Hepatocyte (in vitro differentiated cells): ENCODE measurements around the gene MOGAT1. TPM values are rescaled to one million over a fixed set of nuclear protein-coding genes. Genes with fewer than 3 reads are reported as not detected.

Source experiments
- DNase-seq: peaks from one replicate; pipeline ENCODE4 v3.0.0-alpha.2; 2016; ENCODE audit warnings: low spot score
- H2AFZ ChIP-seq: fragments of 200-600 bp; sonication (generic); 2 replicates; pipeline ENCODE4 v1.6.0; 2016; ENCODE audit warnings: antibody characterized with exemption, mild to moderate bottlenecking
- H3K27ac ChIP-seq: fragments of 200-600 bp; sonication (generic); 2 replicates; pipeline ENCODE4 v1.5.1; 2016; ENCODE audit warnings: mild to moderate bottlenecking
- H3K27me3 ChIP-seq: fragments of 200-600 bp; sonication (generic); 2 replicates; pipeline ENCODE4 v1.6.1; 2016
- H3K36me3 ChIP-seq: fragments of 200-600 bp; sonication (generic); replicated peaks from 2 replicates; pipeline ENCODE4 v1.5.1; 2016; ENCODE audit warnings: low read depth; ENCODE audit not compliant: insufficient read depth
- H3K4me1 ChIP-seq: fragments of 200-600 bp; sonication (generic); 2 replicates; pipeline ENCODE4 v1.5.1; 2016; ENCODE audit warnings: mild to moderate bottlenecking, moderate library complexity; ENCODE audit not compliant: insufficient read depth
- H3K4me2 ChIP-seq: fragments of 200-600 bp; sonication (generic); 2 replicates; pipeline ENCODE4 v1.6.0; 2016
- H3K4me3 ChIP-seq: fragments of 200-600 bp; sonication (generic); 2 replicates; pipeline ENCODE4 v1.5.1; 2016; ENCODE audit warnings: mild to moderate bottlenecking
- H3K79me2 ChIP-seq: fragments of 200-600 bp; sonication (generic); 2 replicates; pipeline ENCODE4 v1.6.0; 2017; ENCODE audit warnings: mild to moderate bottlenecking
- H3K9me2 ChIP-seq: fragments of 200-600 bp; sonication (generic); replicated peaks from 2 replicates; pipeline ENCODE4 v1.6.0; 2017; ENCODE audit warnings: mild to moderate bottlenecking; ENCODE audit not compliant: insufficient read depth
- H3K9me3 ChIP-seq: fragments of 200-600 bp; sonication (generic); 2 replicates; pipeline ENCODE4 v1.5.1; 2016; ENCODE audit warnings: low read depth, mild to moderate bottlenecking
- H4K20me1 ChIP-seq: fragments of 200-600 bp; sonication (generic); 2 replicates; pipeline ENCODE4 v1.6.0; 2016; ENCODE audit warnings: mild to moderate bottlenecking; ENCODE audit not compliant: insufficient read depth, poor library complexity, severe bottlenecking
- EZH2 ChIP-seq: fragments of 200-600 bp; sonication (generic); IDR thresholded peaks from 2 replicates; pipeline ENCODE4 v1.6.1; 2016; ENCODE audit warnings: antibody characterized with exemption, mild to moderate bottlenecking, borderline replicate concordance
- EZH2phosphoT487 ChIP-seq: fragments of 200-600 bp; sonication (generic); IDR thresholded peaks from one replicate; pipeline ENCODE4 v1.6.1; 2018; ENCODE audit warnings: antibody characterized with exemption, mild to moderate bottlenecking, low read depth, moderate library complexity; ENCODE audit not compliant: unreplicated experiment, severe bottlenecking
- WGBS: methylation state at CpG from one replicate; pipeline ENCODE4 v1.1.6; 2016; ENCODE audit warnings: low lambda C conversion rate; ENCODE audit errors: missing lambda C conversion rate; 5-methylcytosine and 5-hydroxymethylcytosine counted together
- polyA plus RNA-seq: library from polyadenylated mRNA; unstranded; fragments of >200 nt; fragmentation: Nextera tagmentation; extraction: Ambion mirVana; gene quantifications from 2 replicates; pipeline ENCODE4 v1.2.1, GENCODE V29; 2016
- total RNA-seq: library from RNA; depleted of rRNA; stranded (reverse); fragments of >200 nt; gene quantifications from 2 replicates; pipeline ENCODE4 v1.2.3, GENCODE V29; 2014
- TF ChIP-seq, protein P1 (sequence below): fragments of 200-600 bp; sonication (generic); IDR thresholded peaks from 2 replicates; pipeline ENCODE4 v1.5.1; 2016; ENCODE audit warnings: antibody characterized with exemption, mild to moderate bottlenecking; ENCODE audit not compliant: poor library complexity

MOGAT1 gene
- total and polyA plus RNA-seq, 2 experiments from 2014 or later = not detected

DNA sequence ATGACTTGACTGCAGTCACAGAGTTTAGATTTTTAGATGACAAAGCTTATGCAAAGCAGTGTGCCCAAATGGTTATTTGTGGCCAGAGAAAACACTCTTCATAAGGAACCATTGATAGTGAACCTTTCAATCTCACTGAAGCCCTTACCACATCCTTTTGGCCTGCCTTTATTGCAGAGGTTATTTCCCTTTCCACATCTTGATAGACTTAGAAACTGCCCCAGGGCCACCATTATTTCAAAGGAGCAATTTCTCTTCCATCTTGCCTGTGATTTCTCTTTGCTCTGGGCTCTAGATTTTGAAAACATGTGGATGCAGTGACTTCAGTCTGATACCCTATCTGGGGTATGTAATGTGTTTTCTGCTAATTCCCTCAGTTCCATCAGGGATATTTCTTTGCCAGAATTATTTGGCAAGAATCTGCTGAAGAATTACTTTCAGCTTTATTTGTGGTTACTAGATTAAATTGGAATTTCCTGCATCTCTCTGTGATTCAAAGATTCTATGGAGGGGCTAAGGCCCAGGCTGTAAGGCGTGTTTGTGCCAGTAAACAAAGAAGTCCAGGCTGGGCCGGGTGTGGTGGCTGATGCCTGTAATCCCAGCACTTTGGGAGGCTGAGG, 51.0 kb downstream of the MOGAT1 start:
- H4K20me1 ChIP-seq = no peaks in the 10 kb centered on the region
- WGBS = 71% methylated on average over 2 of the region's 2 CpGs
- no peak for DNase-seq
- no peak overlapping the region for H3K27ac ChIP-seq
- H3K4me1 ChIP-seq = no peaks in the 10 kb centered on the region
- TF ChIP-seq EZH2 = no peak
- TF ChIP-seq, protein P1, sequence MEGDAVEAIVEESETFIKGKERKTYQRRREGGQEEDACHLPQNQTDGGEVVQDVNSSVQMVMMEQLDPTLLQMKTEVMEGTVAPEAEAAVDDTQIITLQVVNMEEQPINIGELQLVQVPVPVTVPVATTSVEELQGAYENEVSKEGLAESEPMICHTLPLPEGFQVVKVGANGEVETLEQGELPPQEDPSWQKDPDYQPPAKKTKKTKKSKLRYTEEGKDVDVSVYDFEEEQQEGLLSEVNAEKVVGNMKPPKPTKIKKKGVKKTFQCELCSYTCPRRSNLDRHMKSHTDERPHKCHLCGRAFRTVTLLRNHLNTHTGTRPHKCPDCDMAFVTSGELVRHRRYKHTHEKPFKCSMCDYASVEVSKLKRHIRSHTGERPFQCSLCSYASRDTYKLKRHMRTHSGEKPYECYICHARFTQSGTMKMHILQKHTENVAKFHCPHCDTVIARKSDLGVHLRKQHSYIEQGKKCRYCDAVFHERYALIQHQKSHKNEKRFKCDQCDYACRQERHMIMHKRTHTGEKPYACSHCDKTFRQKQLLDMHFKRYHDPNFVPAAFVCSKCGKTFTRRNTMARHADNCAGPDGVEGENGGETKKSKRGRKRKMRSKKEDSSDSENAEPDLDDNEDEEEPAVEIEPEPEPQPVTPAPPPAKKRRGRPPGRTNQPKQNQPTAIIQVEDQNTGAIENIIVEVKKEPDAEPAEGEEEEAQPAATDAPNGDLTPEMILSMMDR = no peak
- TF ChIP-seq EZH2phosphoT487 = no peak
- no peak overlapping the region for H3K4me2 ChIP-seq
- no peak overlapping the region for H3K4me3 ChIP-seq
- no peaks in the 10 kb centered on the region for H3K9me2 ChIP-seq
- no peak overlapping the region for H2AFZ ChIP-seq
- H3K27me3 ChIP-seq = no peaks in the 10 kb centered on the region
- no peaks in the 10 kb centered on the region for H3K36me3 ChIP-seq
- H3K9me3 ChIP-seq = no peaks in the 10 kb centered on the region
- no peaks in the 10 kb centered on the region for H3K79me2 ChIP-seq

- no peaks in the 10 kb centered on the region for H3K9me3 ChIP-seq
- H3K36me3 ChIP-seq = no peaks in the 10 kb centered on the region
- H3K4me1 ChIP-seq = no peaks in the 10 kb centered on the region
- TF ChIP-seq, protein P1 = no peak
- TF ChIP-seq EZH2phosphoT487 (no peak), EZH2 (no peak)
- DNase-seq = no peak
- H3K79me2 ChIP-seq = no peaks in the 10 kb centered on the region
- no peaks in the 10 kb centered on the region for H3K9me2 ChIP-seq
- H3K4me3 ChIP-seq = no peak overlapping the region
- no peaks in the 10 kb centered on the region for H4K20me1 ChIP-seq
- no peak overlapping the region for H3K27ac ChIP-seq
- no peak overlapping the region for H2AFZ ChIP-seq
- H3K4me2 ChIP-seq = no peak overlapping the region
- no peaks in the 10 kb centered on the region for H3K27me3 ChIP-seq
Measured at GRCh38 chr2:222724208-222724607, 52.8 kb downstream of the MOGAT1 start.

DNA sequence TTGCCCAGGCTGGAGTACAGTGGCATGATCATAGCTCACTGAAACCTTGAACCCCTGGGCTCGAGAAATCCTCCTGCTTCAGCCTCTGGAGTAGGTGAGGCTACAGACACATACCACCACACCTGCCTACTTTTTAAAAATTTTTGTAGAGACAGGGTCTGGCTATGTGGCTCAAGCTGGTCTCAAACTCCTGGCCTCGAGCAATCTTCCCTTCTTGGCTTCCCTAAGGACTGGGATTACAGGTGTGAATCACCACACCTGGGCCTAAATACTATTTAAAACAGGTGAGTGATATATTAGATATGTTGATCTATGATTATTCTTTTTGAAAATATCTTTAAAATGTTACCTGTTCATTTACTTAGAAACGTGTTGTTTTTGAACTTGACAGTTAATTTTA, 57.2 kb downstream of the MOGAT1 start:
- Histone ChIP-seq H3K9me2 (no peaks in the 10 kb centered on the region), H3K36me3 (no peaks in the 10 kb centered on the region), H4K20me1 (no peaks in the 10 kb centered on the region), H3K27ac (no peak overlapping the region), H3K9me3 (no peaks in the 10 kb centered on the region), H3K4me2 (no peak overlapping the region), H3K79me2 (no peaks in the 10 kb centered on the region), H3K4me1 (peaks cover 7% of the 10 kb centered on the region), H3K4me3 (no peak overlapping the region), H2AFZ (no peak overlapping the region), H3K27me3 (no peaks in the 10 kb centered on the region)
- no peak for DNase-seq
- TF ChIP-seq EZH2phosphoT487 (no peak), EZH2 (no peak)
- TF ChIP-seq, protein P1 = no peak
- WGBS = 97% methylated on average over 3 of the region's 3 CpGs
